HTERT RPE-1 (cell line): ENCODE measurements around the gene DDRGK1.
"Not testable (repeated sequence)": the region's sequence is repeated elsewhere in the genome, so short reads cannot be mapped to it uniquely, and the experiment has no call there.

Experiments
- in situ Hi-C: fragments of 300-500 bp; cut with MboI; formaldehyde crosslinking; loops from 4 replicates; pipeline ENCODE4 v1.14.3; 2020; ENCODE audit warnings: low sequenced_read_pairs

Gene DDRGK1

GRCh38 chr20:3167738-3168078 is 36.8 kb downstream of the DDRGK1 start:
- in situ Hi-C loops = no loop called here

- in situ Hi-C loops = no loop called here
These were observed 37.6 kb downstream of the DDRGK1 start for GRCh38 chr20:3166913-3167342.

DNA sequence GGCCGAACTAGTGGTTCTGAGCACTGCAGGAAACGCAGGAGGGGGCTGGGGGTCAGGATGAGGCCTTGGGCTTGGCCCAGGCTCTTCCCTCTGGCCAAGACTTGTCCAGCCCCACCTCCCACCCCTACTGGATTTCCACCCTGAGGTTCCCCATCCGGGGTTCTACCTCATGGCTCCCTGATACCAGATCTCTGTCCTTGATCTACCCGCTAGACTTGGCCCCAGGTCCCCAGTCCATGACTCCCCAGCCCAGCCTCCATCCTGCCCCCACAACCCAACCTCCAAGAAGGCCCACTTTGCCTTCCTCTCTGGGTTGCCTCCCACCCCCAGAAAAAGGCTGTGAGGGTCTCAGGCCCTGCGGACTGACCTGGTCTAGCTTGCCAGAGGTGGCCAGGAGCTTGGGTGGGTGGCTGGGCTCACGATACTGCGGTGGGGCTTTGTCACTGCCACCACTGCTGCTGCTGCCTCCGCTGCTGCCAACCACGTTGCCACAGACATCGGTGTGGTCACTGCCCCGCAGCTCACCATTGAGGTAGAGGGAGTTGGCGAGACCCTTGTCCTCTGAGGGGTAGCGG is 38.1 kb downstream of the DDRGK1 start:
- in situ Hi-C loops = no loop called here

- in situ Hi-C loops = no loop called here
These were observed 38.8 kb downstream of the DDRGK1 start for GRCh38 chr20:3165473-3166337.

DNA sequence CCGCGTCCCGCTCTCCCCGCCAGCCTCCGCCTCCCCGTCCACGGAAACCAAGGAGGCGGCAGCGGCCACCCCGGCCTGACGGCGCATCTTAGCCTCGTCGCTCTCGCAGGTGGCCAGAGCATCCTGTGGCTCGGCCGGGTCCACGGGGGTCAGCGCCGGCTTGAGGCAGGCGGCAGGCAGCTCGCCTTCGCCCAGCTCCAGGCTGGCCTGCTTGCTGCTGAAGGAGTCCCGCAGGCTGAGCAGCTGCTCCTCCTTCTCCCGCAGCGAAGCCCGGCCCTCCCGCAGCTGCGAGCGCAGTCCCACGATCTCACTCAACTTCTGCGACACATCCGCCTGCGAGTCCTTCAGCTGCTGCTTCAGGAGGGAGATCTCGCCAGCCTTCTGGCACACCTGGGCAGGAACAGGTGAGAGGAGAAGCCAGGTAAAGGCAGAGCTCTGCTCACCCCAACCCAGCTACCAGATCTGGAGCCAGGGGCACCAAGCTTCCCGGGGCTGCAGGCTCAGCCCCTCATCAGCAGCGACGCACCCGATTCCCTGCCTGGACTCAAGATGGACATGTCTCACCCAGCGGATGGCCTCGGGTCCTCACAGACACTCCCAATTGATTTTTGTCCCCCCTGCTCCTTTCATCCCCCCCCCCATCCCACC is 39.6 kb downstream of the DDRGK1 start:
- in situ Hi-C loops = no loop called here

DNA sequence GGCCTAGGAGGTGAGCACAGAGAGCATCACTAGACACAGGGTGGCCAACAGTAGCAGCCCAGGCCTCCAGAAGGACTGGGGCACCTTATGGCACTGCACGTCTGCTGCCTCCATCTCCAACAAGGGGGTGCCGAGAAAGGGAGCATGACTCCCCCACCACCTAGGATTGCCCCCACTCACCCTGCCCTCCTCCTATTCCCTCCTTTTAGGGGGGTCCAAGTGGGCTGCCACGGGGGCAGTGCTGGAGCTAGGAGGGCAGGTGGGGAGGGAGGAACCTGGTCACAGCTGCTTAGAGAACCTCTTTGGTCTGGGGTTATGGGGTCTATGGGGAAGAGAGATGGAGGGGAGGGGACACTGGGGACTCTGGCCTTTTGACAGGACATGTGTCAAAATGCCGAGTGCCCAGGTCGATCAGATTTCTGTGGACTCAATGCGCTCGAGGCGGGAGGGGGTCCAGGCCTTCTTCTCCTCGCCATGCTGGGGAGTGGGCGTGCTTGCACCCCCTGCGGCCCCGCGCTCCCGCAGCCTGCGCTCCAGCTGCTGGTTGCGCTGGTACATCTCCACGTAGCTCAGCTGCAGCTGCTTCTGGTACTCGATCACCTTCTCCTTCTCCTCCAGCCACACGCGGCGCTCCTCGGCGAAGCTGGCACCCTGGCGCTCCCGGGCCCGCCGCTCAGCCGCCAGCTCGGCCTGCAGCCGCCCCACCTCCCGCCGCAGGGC is 40.3 kb downstream of the DDRGK1 start:
- in situ Hi-C loops = no loop called here

- in situ Hi-C loops = no loop called here
These were observed 41.1 kb downstream of the DDRGK1 start for GRCh38 chr20:3163099-3164042.

DNA sequence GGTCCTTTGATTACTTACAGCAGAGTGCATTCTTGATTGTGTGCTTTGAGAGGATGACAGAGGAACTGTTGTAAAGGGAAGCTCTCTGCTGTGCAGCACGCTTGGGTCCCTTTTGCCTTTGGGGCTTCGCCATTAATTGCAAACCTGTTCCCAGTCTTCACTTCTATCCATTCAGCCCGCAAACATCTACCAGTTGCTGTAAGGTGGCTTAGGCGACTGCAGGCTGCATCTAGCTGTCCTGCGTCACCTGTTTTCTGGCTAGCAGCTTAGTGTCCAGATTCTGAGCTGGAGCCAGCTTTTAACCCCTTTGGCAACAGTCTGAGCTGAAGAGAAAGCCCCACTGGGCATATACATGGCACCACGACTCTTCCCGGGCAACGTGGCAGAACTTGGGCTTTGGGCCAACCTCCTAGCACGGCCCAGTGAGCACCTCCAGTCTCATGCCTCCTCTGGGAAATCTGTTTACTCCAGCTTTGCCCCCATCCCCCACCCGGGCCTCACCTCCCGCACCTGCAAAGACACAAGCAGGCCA is 42.3 kb downstream of the DDRGK1 start:
- in situ Hi-C loops = no loop called here

GRCh38 chr20:3161316-3162079 is 43.0 kb downstream of the DDRGK1 start:
- in situ Hi-C loops = no loop called here

DNA sequence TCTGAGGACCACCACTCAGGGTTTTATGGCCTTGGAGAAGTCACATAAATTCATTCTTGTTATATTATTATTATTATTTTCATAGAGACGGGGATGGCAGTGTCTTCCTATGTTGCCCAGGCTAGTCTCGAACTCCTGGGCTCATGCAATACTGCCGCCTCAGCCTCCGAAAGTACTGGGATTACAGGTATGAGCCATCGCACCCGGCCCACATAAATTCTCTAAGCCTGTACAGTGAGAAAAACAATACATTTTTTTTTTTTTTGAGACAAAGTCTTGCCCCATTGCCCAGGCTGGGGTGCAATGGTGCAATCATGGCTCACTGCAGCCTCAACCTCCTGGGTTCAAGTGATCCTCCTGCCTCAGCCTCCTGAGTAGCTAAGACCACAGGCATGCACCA is 44.1 kb downstream of the DDRGK1 start:
- in situ Hi-C loops = no loop called here

DNA sequence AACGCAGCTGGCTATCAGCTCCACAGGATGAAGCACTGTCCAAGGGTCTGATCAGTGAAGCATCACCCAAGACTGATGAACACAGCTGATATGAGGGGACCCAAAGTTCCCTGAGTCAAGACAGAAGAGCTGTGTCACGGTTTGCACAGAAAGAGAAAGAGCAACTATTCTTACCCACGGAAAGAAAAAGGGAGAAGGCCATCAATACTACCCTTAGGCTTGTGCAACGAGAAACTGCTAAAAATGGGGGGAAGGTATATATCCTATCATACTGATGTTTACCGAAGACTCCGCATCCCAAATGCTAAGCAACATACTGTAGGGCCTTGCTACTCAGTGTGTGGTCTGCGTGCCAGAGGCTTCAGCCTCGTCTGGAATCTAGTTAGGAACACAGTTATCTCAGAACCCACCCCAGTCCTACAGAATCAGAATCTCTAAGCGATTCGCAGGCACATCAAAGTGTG is 45.5 kb downstream of the DDRGK1 start:
- in situ Hi-C loops = no loop called here

GRCh38 chr20:3157817-3158216 is 46.7 kb downstream of the DDRGK1 start:
- in situ Hi-C loops = no loop called here

DNA sequence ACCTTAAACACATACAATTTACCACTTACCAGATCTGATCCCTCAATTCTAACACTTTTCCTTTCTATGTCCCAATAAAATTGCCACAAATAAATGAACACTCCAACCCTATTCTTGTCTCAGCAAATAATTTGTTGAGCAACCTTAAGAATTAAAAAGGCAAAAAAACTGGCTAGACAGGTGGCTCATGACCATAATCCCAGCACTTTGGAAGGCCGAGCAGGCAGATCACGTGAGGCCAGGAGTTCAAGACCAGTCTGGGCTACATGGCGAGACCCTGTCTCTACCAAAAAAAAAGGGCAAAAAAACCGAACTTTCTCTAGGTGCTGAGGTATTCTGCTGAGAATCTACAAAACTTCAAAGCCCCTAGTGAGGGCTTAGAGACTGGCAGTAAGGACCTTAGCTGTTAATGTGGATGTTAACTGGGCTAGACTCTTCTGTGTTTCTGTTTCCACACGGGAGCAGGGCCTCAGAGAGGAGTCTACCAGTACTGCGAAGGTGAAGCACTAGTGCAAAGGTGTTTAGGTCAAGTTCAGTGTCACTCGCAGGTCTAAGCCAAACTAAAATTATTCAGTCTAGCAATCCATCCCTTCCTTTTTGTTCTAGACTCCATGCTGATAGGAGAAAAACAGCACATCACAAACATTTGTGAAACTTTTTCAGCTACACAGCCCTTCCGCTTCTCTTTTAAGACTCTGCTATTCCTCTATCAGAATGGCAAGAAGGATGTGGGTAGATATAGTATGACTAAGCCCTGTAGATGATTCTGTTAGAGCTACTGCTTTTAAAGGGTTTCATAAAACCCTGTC is 47.5 kb downstream of the DDRGK1 start:
- in situ Hi-C loops = no loop called here

GRCh38 chr20:3152057-3152644 is 52.3 kb downstream of the DDRGK1 start:
- in situ Hi-C loops = not testable (repeated sequence)

DNA sequence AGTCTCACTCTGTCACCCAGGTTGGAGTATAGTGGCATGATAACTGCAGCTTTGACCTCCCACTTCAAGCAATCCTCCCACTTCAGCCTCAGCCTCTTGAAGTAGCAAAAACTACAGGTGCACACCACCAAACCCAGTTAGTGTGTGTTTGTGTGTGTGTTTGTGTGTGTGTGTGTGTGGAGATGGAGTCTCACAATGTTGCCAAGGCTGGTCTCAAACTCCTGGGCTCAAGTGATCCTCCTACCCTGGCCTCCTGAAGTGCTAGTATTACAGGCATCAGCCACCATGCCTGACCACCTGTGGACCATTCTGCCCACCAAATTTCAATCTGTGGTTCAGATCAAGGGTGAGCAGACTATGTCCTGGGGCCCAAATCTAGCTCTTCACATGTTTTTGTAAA is 53.6 kb downstream of the DDRGK1 start:
- in situ Hi-C loops = no loop called here

DNA sequence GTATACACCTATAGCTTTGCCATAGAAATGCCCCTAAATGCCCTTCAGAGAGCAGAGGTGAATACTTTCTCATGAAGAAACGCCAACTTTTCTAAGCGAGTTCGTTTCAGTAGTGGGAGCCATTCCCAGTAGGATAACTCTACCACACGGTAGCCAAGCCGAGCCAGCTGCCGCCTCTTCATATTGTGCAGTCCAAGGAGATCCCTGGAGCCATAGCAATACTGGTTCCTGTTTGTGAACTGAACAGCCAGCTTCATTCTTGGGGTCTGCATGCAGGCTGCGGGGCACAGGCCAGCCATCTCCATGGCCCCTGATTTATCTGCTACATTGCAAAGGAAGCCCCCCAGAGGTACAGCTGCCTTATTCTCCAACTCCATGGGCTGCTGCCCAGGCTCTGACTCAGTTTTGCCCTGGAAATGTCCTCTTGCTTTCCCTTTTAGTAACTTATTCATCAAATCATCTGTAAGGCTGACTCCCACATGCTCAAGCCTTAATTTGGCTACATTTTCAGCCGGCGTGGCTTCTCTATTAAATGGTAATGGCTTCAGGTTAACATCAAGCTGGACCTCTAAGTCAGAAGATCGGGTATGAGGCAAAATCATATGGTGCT is 57.6 kb downstream of the DDRGK1 start:
- in situ Hi-C loops = no loop called here

DNA sequence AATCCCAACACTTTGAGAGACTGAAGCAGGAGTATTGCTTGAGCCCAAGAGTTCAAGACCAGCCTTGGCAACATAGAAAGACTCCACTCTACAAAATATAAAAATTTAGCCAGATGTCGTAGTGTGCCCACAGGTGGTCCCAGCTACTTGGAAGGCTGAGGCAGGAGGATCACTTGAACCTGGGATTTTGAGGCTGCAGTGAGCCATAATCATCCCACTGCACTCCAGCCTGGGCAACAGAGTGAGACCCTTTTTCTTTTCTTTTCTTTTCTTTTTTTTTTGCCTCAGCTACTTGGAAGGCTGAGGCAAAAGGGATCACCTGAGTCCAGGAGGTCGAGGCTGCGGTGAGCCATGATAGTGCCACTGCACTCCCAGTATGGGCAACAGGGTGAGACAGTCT is 62.7 kb downstream of the DDRGK1 start:
- in situ Hi-C loops = no loop called here
